Endodermal cell (in vitro differentiated cells): ENCODE data around the gene SYPL2. TPM values are rescaled to one million over a fixed set of nuclear protein-coding genes. Genes with fewer than 3 reads are reported as not detected.

Experiments
- DNase-seq: peaks from one replicate; pipeline ENCODE4 v3.0.0-alpha.2; 2017
- H3K27ac ChIP-seq: 2 replicates; pipeline ENCODE4 v1.5.1; 2013; ENCODE audit warnings: mild to moderate bottlenecking, low read depth, low read length, moderate library complexity
- H3K27me3 ChIP-seq: 2 replicates; pipeline ENCODE4 v1.6.1; 2013; ENCODE audit warnings: mild to moderate bottlenecking, low read length, moderate library complexity; ENCODE audit not compliant: insufficient read depth, control insufficient read depth, poor library complexity, severe bottlenecking
- H3K36me3 ChIP-seq: 2 replicates; pipeline ENCODE4 v1.7.0; 2013; ENCODE audit warnings: mild to moderate bottlenecking, low read length, moderate library complexity; ENCODE audit not compliant: control insufficient read depth, insufficient read depth
- H3K4me1 ChIP-seq: one replicate; pipeline ENCODE4 v1.7.0; 2013; ENCODE audit warnings: low read length; ENCODE audit not compliant: control insufficient read depth, insufficient read depth
- H3K4me3 ChIP-seq: 2 replicates; pipeline ENCODE4 v1.5.1; 2013; ENCODE audit warnings: mild to moderate bottlenecking, low read length, moderate library complexity
- H3K9ac ChIP-seq: 2 replicates; pipeline ENCODE4 v1.6.1; 2013; ENCODE audit warnings: mild to moderate bottlenecking, low read length, moderate library complexity; ENCODE audit not compliant: poor library complexity, severe bottlenecking; ENCODE audit errors: extremely low read depth
- H3K9me3 ChIP-seq: 2 replicates; pipeline ENCODE4 v1.6.1; 2013; ENCODE audit warnings: mild to moderate bottlenecking, low read length, moderate library complexity; ENCODE audit not compliant: control insufficient read depth
- H3K27ac Mint-ChIP-seq: 2 replicates; pipeline ENCODE4 v1.8.0; 2020; ENCODE audit warnings: mixed read lengths
- H3K27me3 Mint-ChIP-seq: 2 replicates; pipeline ENCODE4 v1.8.0; 2021; ENCODE audit warnings: mild to moderate bottlenecking, mixed read lengths; ENCODE audit not compliant: insufficient read depth
- H3K36me3 Mint-ChIP-seq: 2 replicates; pipeline ENCODE4 v1.8.0; 2020; ENCODE audit warnings: low read depth, mixed read lengths
- H3K4me1 Mint-ChIP-seq: 2 replicates; pipeline ENCODE4 v1.8.0; 2020; ENCODE audit warnings: mixed read lengths
- H3K4me3 Mint-ChIP-seq: 2 replicates; pipeline ENCODE4 v1.8.0; 2020; ENCODE audit warnings: mild to moderate bottlenecking, moderate library complexity, mixed read lengths
- H3K9me3 Mint-ChIP-seq: 2 replicates; pipeline ENCODE4 v1.8.0; 2020; ENCODE audit warnings: mild to moderate bottlenecking, mixed read lengths
- CTCF ChIP-seq: fragments of 200-600 bp; sonication (generic); conservative IDR thresholded peaks from 2 replicates; pipeline ENCODE4 v1.5.0; 2021; ENCODE audit warnings: antibody characterized with exemption, mild to moderate bottlenecking
- WGBS, 2 experiments: methylation state at CpG; one replicate each; pipeline versions ENCODE4 v1.1.5 to v1.1.7; 2013; ENCODE audit warnings: missing lambda C conversion rate in 2 of 2, mixed read lengths in 1 of 2; ENCODE audit not compliant: insufficient coverage in 1 of 2, insufficient read length in 1 of 2; 5-methylcytosine and 5-hydroxymethylcytosine counted together
- total RNA-seq, 2 donors: library from RNA; stranded (reverse); fragmentation: NEBNext Ultra II Directional in 1 of 2; extraction: Animal tissue kit (Norgen Biotek cat#: 25700) in 1 of 2; gene quantifications; 2 replicates in 1 of 2; 3 replicates in 1 of 2; pipeline ENCODE4 v1.2.1, GENCODE V29; 2021

SYPL2 gene
- total RNA-seq, 2 donors from 2014 or later: 0.64 TPM; not detected in 1

- Histone ChIP-seq H3K9ac (no peak overlapping the region), H3K27me3 (peaks cover 22% of the 10 kb centered on the region), H3K4me3 (no peak overlapping the region), H3K9me3 (no peaks in the 10 kb centered on the region), H3K4me1 (no peaks in the 10 kb centered on the region), H3K27ac (no peak overlapping the region), H3K36me3 (no peaks in the 10 kb centered on the region)
- H3K27ac Mint-ChIP-seq: no peak overlapping the region
- peaks cover 25% of the 10 kb centered on the region for H3K27me3 Mint-ChIP-seq
- TF ChIP-seq CTCF: no peak
- WGBS, 2 experiments: 90 to 97% methylated on average over 4 to 5 of the region's 5 CpGs
- H3K4me3 Mint-ChIP-seq: no peak overlapping the region
- peaks cover 8% of the 10 kb centered on the region for H3K4me1 Mint-ChIP-seq
- H3K36me3 Mint-ChIP-seq: no peaks in the 10 kb centered on the region
- no peak for DNase-seq
- H3K9me3 Mint-ChIP-seq: no peaks in the 10 kb centered on the region
These were observed 37.6 kb downstream of the SYPL2 start for GRCh38 chr1:109503935-109504334.

- Histone ChIP-seq H3K36me3 (no peaks in the 10 kb centered on the region), H3K27me3 (peaks cover 27% of the 10 kb centered on the region), H3K4me3 (no peak overlapping the region), H3K27ac (no peak overlapping the region), H3K4me1 (no peaks in the 10 kb centered on the region), H3K9ac (no peak overlapping the region), H3K9me3 (no peaks in the 10 kb centered on the region)
- no peak overlapping the region for H3K4me3 Mint-ChIP-seq
- no peak overlapping the region for H3K27ac Mint-ChIP-seq
- no peak for TF ChIP-seq CTCF
- H3K9me3 Mint-ChIP-seq: no peaks in the 10 kb centered on the region
- H3K4me1 Mint-ChIP-seq: peaks cover 13% of the 10 kb centered on the region
- WGBS, 2 experiments: 83 to 100% methylated on average over 1 of the region's 1 CpG
- H3K27me3 Mint-ChIP-seq: peaks cover 31% of the 10 kb centered on the region
- no peak for DNase-seq
- no peaks in the 10 kb centered on the region for H3K36me3 Mint-ChIP-seq
These were observed 38.6 kb downstream of the SYPL2 start for GRCh38 chr1:109504974-109505373.

GRCh38 chr1:109508001-109508872 lies 41.9 kb downstream of the SYPL2 start:
- Histone ChIP-seq H3K36me3 (no peaks in the 10 kb centered on the region), H3K9me3 (no peaks in the 10 kb centered on the region), H3K9ac (no peak overlapping the region), H3K4me1 (no peaks in the 10 kb centered on the region), H3K4me3 (no peak overlapping the region), H3K27me3 (peaks cover 53% of the 10 kb centered on the region), H3K27ac (no peak overlapping the region)
- no peaks in the 10 kb centered on the region for H3K9me3 Mint-ChIP-seq
- DNase-seq: no peak
- no peak overlapping the region for H3K27ac Mint-ChIP-seq
- WGBS, 2 experiments: 93 to 96% methylated on average over 21 to 25 of the region's 25 CpGs
- TF ChIP-seq CTCF: no peak
- H3K4me3 Mint-ChIP-seq: peak overlapping the region; percentile 72
- H3K4me1 Mint-ChIP-seq: peaks cover 10% of the 10 kb centered on the region
- peaks cover 60% of the 10 kb centered on the region for H3K27me3 Mint-ChIP-seq
- H3K36me3 Mint-ChIP-seq: no peaks in the 10 kb centered on the region
